Right lung (tissue), 5 donors: ENCODE results near the gene TMEM145. TPM values are rescaled to one million over a fixed set of nuclear protein-coding genes. Genes with fewer than 3 reads are reported as not detected.
"Not testable (repeated sequence)": the region's sequence is repeated elsewhere in the genome, so short reads cannot be mapped to it uniquely, and the experiment has no call there.

Experiments used
- DNase-seq, 2 donors: peaks; one replicate each; pipeline ENCODE4 v3.0.0-alpha.2; 2013
- polyA plus RNA-seq, 5 donors: library from polyadenylated mRNA; unstranded; fragments of 120-200 nt; gene quantifications; one replicate each; pipeline versions ENCODE4 v1.2.1 to v1.2.3, GENCODE V29; 2013; ENCODE audit warnings: inconsistent platforms in 1 of 5, low replicate concordance in 1 of 5; ENCODE audit not compliant: insufficient read length in 5 of 5, insufficient read depth in 1 of 5

TMEM145 gene
- polyA plus RNA-seq, 5 donors, result 0.50 to 1.4 (median 0.84) TPM

GRCh38 chr19:42313840-42314755 is 989 bp downstream of the TMEM145 start:
- no peak for DNase-seq

DNA sequence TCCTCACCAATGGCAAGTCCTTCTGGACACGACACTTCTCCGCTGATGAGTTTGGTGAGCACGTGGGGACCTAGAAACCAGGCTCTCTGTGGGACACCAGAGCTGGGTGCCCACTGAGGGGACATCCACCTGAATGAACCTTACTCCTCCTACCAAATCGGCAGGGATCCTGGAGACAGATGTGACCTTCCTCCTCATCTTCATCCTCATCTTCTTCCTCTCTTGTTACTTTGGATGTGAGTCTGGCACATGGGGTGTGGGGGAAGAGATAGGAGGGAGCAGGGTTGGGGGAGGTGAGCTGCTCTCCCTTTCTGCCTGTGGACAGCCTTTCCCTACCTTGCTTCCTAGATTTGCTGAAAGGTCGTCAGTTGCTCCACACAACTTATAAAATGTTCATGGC is 1.9 kb downstream of the TMEM145 start:
- DNase-seq, result no peak

DNA sequence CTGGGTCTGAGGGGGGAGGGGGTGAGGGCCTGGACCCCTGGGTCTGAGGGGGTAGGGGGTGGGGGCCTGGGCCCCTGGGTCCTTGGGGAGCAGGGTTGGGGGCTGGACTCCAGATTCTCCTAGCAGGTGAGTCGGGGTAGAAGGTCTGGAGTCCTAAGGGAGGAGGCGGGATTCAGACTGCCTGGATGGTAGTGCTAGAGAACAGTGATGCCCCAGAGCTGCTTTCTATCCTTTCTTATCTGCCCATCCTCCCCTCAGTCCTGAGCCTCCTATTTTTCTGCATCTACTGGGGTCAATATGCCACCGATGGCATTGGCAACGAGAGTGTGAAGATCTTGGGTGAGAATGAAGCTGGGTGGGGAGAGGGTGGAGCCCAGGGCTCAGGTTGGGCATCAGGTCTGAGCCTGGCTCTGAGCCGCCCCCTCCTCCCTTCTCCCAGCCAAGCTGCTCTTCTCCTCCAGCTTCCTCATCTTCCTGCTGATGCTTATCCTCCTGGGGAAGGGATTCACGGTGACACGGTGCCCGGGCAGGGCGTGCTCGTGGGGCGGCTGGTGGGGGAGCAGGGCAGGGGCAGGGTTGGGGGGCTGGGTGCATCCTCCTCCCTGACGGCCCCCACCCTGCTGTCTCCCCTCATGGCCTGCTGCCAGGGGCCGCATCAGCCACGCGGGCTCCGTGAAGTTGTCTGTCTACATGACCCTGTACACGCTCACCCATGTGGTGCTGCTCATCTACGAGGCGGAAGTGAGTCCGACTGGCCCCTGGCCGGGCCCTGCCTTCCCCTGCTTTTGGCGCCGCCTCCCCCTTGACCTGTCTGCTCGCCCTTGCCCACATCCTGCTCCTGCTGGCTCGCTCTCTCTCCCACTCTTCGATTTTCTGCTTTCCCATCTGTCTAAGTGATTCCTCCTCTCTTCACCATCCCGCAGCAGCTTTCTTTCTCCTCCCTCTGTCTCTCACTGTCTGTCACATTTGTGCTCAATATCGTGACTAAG is 3.4 kb downstream of the TMEM145 start:
- no peak for DNase-seq

DNA sequence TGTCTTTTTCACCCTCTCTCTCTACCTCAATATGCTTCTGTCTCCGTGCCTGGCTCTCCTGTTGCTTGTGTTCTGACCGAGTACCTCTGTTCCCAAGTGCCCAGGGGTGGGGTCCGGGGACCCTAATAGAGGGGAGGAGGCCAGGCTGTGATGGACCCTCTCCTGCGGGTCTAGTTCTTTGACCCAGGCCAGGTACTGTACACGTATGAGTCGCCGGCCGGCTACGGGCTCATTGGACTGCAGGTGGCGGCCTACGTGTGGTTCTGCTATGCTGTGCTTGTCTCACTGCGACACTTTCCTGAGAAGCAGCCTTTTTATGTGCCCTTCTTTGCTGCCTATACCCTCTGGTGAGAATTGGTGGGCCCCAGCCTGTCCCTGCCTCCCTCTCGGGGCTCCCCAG is 4.4 kb downstream of the TMEM145 start:
- DNase-seq, result no peak

GRCh38 chr19:42322305-42322704 is 9.2 kb downstream of the TMEM145 start:
- DNase-seq, result no peak

- DNase-seq, result no peak
These were observed 10.4 kb downstream of the TMEM145 start for GRCh38 chr19:42323473-42323851.

DNA sequence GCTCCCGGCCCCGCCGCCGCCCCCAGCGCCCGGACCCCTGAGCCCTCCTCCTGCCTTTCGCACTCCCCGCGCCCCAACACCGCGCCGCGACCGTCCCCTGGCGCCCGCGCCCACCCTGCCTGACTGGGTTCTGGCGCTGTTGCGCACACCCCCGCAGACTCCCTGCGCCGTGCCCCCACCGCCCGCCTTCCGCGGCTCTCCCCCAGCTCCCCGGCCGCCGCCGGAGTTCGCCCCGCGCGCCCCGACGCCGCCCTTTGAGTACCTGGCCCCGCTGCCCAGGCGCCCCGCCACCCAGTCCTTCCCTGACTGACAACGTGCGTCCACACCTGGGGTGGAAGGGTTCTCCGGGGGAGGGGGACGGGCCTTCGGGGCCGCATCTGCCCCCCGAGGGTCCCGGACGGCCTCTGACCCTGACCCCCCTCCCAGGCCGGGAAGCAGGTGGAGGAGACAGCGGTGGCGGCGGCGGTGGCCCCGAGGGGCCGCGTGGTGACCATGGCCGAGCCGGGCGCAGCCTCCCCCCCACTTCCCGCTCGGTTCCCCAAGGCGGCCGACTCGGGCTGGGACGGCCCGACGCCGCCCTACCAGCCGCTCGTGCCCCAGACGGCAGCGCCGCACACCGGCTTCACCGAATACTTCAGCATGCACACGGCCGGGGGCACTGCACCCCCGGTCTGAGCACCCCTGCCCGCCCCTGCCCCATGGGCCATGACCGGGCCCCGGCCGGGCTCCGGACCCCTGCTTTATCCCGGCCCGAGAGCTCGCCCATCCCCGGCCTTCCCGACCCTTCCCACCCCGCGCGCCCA is 10.9 kb downstream of the TMEM145 start:
- DNase-seq, result no peak

DNA sequence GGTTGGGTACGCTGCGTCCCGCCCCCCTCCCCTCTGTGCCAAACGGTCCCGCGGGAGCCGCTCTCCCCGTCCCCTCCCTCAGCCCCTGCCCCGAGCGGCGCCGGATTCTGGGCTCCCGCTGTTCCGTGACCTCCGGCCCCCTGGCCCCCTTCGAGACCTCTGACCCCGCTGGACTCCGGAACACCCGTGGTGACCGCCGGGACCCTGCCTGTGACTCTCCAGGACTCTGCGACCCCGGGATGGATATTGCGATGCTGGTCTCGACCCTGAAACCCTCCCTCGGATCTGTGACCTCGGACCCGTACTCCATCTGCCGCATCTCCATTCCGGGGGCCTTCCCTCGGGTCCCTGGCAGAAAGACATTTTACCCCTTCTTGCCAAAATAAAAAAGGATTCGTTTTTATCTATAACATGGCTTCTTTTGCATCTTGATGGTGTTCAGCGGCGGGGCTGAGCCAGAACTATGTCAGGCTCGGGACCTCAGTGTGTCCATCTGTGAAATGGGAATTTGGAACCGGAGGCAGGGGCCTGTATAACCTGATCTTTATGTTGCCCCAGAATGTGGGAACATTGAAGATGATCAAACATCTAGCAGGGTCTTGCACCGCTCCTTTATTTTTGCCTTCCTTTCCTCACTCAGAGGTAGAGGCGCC is 11.7 kb downstream of the TMEM145 start:
- DNase-seq, result no peak

DNA sequence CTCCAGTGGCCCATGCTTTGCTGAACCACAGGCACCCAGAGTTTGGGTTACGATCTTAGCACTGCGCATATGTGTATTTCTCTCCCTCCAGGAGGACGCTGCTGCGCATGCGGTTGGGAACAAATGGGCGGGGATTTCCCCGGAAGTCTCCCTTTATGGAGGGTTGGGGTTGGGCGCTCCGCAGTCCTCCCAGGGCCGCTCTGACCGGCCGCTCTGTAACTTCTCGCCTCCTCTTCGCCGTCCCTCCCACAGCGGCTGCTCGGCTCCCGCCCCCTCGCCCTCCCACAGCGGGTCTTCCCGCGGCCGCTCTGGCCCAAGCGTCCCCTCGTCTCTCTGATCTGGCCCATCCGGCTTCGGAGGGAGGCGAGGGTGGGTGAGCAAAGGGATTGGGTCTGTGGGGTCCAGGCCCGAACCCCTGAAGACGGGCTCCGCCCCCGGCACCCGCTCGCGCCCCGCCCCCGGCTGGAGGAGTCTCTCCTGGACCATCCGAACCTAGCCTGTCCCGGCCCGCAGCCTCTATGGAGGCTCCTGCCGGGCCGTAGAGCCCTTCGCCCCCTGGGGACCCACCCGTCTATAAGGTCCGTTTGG is 12.3 kb downstream of the TMEM145 start, which contains the start of gene MEGF8:
MEGF8 (plus strand) TSS at position 328 of the 588 bp plus-strand sequence. CDS start 609 bp downstream, outside the sequence.
- DNase-seq, result peak; percentile 98 to 99

DNA sequence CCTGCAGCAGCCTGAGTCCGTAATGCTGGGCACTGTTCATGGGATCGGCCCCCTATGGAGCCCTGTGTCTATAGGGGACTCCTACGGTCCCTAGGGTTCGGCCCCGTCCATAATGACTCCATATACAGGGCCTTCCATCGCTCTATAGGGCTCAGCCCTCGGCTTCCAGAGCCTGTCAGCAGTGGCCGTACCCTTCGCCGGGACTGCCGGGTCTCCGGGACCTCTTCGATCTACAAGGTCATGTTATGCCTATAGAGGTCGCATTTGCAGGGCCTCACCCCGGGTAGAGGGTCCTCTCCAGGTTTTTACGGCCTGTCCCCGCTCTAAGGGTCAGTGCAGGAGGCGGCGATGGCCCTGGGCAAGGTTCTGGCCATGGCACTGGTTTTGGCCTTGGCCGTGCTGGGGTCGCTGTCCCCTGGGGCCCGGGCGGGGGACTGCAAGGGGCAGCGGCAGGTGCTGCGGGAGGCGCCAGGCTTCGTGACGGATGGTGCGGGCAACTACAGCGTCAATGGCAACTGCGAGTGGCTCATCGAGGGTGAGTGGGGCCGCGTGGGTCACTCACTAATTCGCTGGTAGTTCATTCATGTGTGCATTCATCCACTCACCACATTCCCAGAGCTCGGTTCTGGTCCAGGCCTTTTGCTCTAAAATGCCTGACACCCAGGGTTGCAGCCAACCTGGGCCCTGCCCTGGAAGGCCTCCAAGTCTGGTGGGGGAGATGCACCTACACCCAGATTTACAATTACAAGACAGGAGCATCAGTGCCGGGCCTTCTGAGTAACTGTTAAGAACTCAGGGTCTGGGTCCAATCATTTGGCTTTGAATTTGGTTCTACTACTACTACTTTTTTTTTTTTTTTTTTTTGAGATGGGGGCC is 13.0 kb downstream of the TMEM145 start:
- DNase-seq, result no peak

DNA sequence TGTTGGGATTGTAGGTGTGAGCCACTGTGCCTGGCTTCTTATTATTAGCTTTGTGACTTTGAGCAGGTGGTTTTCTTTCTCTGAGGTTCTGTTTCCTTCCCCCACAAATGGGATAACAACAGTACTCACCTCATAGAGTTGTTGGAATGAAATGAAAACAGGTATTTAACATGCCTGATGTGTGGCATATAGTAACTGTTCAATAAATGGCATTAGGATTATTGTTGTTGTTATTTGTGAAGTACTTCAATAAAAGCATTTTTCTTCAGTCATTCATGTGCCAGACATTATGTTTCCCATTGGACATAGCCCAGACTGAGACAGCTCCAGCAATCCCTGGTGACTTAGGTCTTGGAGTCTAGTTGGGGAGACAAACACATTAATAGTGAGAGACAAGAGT is 13.9 kb downstream of the TMEM145 start:
- DNase-seq, result no peak

DNA sequence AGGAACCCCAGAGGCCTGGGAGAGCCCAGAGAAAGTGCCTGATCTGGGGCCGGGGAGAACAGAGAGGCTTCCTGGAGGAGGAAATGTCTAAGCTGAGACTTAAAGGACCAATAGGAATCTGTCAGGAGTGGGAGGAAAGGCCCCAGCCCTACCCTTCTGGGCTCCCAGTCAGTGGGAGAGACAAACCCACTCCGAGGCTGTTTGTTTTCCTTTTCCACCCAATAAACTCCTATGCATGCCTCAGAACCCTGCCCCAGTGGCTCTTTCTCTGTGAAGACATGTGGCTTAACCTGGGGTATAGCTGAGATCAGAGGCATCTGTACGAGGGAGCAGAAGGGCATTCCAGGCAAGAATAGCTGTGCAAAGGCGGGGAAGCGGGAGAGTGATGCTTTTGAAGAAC is 14.3 kb downstream of the TMEM145 start:
- DNase-seq, result no peak

DNA sequence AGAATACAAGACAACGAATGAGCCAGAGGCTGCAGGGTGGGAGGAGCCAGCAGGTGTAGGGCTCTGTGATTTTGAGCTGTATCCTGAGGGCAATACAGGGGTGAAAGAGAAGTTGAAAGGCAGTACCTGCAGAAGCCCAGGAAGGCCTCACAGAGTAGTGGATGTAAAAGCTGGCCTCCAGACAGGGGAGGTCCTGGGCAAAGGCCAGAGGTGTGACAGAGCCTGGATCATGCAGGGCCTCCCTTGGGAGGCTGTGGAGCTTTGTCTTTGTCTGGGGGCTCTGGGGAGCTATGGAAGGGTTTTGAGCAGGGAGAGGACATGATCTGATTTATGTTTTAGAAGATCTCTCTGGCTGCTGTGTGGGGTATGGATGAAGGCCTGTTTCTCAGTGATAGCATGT is 15.0 kb downstream of the TMEM145 start:
- no peak for DNase-seq

DNA sequence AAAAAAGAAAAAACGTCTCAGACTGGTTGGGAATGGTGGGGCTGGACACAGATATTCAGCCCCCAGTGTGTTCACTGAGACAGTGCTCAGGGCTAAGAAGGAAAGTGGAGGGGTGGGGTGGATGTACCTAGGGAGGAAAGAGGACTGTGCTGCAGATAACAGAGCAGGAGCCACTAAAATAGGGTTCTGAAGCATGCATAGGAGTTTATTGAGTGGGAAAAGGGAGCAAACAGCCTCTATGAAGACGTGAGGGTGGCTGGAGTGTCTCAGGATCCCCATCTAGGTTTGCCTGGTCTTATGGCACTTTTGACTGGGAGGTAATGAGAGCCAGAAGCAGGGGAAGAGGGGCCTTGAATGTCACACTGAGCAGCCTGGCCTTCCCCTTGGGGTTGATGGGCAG is 15.7 kb downstream of the TMEM145 start:
- DNase-seq, result no peak

DNA sequence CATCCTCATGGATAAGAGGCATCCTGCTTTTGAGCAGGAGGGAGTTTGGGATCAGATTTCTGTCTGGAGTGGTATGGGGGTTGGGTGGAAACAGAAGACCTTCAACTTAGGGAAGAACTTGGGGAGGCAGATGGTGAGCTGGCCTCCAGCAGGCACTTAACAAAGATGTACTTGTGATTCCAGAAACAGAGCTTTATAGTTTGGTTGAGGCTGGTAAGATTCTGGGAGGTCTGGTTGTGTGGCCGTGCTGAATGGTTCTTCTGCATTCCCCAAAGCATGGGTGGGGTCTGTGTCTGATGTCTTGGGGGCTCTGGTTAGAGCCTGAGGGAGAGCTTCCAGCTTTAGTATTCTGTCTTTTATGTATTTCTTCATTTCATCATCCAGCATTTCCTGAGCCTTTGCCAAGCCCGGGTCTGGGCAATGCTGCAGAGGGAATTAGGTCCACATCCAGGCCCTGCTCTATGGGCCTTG is 17.2 kb downstream of the TMEM145 start:
- DNase-seq, result no peak

DNA sequence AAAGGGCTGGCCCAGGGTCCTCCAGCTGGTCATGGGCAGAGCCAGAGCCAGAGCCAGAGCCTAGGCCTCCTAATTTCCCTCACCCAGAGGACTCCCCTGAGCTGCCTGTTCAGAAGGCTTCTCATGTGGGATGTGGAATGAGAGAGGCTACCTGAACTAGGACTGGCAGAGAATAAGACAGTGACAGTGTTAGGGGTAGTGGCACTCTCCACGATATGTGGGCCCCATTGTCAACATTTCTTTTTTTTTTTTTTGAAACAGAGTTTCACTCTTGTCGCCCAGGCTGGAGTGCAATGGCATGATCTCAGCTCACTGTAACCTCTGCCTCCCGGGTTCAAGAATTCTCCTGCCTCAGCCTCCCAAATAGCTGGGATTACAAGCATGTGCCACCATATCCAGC is 18.2 kb downstream of the TMEM145 start:
- DNase-seq, result not testable (repeated sequence)

DNA sequence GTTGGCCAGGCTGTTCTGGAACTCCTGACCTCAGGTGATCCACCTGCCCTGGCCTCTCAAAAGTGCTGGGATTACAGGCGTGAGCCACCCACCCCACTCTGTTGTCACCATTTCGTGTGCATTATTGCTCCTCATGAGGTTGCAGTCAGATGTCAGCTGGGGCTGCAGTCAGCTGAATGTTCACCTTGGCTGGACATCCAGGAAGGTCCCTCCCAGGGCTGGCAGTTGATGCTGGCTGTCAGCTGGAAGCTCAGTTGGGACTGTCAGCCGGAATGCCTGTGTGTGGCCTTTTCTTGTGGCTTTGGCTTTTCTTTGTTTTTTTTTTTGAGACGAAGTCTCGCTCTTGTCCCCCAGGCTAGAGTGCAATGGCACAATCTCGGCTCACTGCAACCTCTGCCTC is 18.9 kb downstream of the TMEM145 start:
- no peak for DNase-seq

DNA sequence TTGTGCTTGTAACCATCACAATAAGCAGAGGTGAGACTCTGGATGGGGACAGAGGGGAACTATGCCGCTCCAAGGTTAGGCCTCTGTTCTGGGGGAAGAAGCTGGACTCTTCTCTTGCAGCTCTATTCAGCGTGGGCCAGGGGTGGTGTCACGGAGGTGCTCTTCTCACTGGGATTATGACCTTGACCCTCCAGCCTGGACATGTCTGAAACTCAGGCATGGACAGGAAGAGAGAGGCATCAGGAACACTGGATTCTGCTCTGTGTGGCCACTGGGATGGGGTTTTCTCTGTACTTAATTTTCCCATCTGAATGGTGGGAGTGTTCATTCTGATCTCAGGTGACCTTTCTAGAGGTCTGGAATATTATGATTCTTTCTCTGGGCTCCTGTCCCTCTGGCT is 19.9 kb downstream of the TMEM145 start:
- no peak for DNase-seq

- no peak for DNase-seq
These were observed 21.0 kb downstream of the TMEM145 start for GRCh38 chr19:42333975-42334696.
